RWPE2 (cell line): Measurements from ENCODE around the gene SIRT5.

Source experiments
- ATAC-seq: fragments of 200-7000 bp; cut with Tn5 transposase; 3 replicates; pipeline ENCODE4 v1.9.1; 2021; ENCODE audit warnings: low read depth
- DNase-seq: peaks from one replicate; pipeline ENCODE4 v3.0.0-alpha.2; 2020; ENCODE audit warnings: low spot score
- H3K27ac ChIP-seq: fragments of 450-650 bp; 2 replicates; pipeline ENCODE4 v1.5.1; 2017; ENCODE audit warnings: mild to moderate bottlenecking; ENCODE audit not compliant: poor library complexity, severe bottlenecking
- H3K27me3 ChIP-seq: fragments of 250-450 bp; sonication (Bioruptor Pico); 2 replicates; pipeline ENCODE4 v1.5.1; 2021; ENCODE audit warnings: mild to moderate bottlenecking, moderate library complexity; ENCODE audit not compliant: insufficient read depth, poor library complexity, severe bottlenecking
- H3K36me3 ChIP-seq: fragments of 250-450 bp; sonication (Bioruptor Pico); 2 replicates; pipeline ENCODE4 v1.5.1; 2020; ENCODE audit warnings: low read depth, mild to moderate bottlenecking, moderate library complexity
- H3K4me1 ChIP-seq: fragments of 250-450 bp; sonication (Bioruptor Pico); 2 replicates; pipeline ENCODE4 v1.5.1; 2021; ENCODE audit warnings: mild to moderate bottlenecking, moderate library complexity; ENCODE audit not compliant: insufficient read depth, poor library complexity, severe bottlenecking
- H3K4me3 ChIP-seq: fragments of 250-450 bp; sonication (Bioruptor Pico); 2 replicates; pipeline ENCODE4 v1.5.1; 2021; ENCODE audit warnings: mild to moderate bottlenecking, moderate library complexity; ENCODE audit not compliant: severe bottlenecking
- H3K9me3 ChIP-seq: fragments of 250-450 bp; sonication (Bioruptor Pico); 2 replicates; pipeline ENCODE4 v1.5.1; 2021; ENCODE audit warnings: mild to moderate bottlenecking, moderate library complexity; ENCODE audit not compliant: severe bottlenecking
- TF ChIP-seq, protein P1 (sequence below): fragments of 450-650 bp; IDR thresholded peaks from one replicate; pipeline ENCODE4 v1.5.1; 2017; ENCODE audit warnings: mild to moderate bottlenecking, moderate library complexity; ENCODE audit not compliant: poor library complexity, severe bottlenecking

SIRT5 gene

DNA sequence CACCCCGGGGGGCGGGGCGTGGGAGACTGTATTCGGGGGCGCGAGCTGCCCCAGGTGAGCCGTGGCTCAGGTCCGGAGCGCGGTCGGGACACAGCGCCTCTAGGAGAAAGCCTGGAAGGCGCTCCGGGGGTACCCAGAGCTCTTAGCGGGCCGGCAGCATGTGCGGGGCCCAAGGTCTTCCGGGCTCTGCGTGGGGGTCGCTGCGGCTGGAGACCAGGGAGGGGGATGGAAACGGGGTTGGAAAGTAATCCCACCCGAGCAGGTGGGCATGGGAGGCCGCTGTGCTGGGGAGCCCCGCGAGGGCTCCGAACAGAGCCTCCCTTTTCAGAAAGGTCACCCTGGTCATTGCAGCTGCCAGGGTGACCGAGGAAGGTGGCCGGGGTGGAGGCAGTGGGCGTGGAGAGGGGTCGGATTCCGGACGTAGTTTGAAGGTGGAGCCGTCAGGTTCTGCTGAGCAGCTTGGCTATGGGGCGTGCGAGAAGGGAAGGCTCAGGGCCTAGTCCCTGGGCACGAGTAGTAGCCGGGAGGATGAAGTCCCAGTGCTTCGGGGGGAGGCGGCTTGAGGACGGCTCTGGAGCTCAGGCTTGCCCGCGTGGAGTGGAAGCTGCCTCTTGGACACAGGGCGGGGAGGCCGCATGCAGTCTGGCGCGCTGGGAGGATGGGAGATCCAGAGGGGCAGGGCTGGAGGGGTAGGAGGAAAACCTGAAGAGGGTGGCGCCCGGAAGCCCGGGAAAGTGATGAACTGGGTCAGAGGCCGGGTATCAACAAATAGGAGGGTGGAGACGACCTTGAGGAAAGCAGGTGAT is at the start of gene SIRT5:
Gene SIRT5 (plus strand): TSS at position 31 of the 806 bp plus-strand sequence. CDS start 9,510 bp downstream, outside the sequence.
- Histone ChIP-seq H3K4me3 (peak within 1 kb of the TSS; percentile 63), H3K36me3 (peaks cover 10% of the 10 kb centered on the region), H3K27me3 (no peaks in the 10 kb centered on the region), H3K27ac (peak within 1 kb of the TSS; percentile 90), H3K4me1 (no peaks in the 10 kb centered on the region), H3K9me3 (no peaks in the 10 kb centered on the region)
- DNase-seq: peak; percentile 92
- TF ChIP-seq, protein P1, sequence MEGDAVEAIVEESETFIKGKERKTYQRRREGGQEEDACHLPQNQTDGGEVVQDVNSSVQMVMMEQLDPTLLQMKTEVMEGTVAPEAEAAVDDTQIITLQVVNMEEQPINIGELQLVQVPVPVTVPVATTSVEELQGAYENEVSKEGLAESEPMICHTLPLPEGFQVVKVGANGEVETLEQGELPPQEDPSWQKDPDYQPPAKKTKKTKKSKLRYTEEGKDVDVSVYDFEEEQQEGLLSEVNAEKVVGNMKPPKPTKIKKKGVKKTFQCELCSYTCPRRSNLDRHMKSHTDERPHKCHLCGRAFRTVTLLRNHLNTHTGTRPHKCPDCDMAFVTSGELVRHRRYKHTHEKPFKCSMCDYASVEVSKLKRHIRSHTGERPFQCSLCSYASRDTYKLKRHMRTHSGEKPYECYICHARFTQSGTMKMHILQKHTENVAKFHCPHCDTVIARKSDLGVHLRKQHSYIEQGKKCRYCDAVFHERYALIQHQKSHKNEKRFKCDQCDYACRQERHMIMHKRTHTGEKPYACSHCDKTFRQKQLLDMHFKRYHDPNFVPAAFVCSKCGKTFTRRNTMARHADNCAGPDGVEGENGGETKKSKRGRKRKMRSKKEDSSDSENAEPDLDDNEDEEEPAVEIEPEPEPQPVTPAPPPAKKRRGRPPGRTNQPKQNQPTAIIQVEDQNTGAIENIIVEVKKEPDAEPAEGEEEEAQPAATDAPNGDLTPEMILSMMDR: no peak
- peak; percentile 88 for ATAC-seq

DNA sequence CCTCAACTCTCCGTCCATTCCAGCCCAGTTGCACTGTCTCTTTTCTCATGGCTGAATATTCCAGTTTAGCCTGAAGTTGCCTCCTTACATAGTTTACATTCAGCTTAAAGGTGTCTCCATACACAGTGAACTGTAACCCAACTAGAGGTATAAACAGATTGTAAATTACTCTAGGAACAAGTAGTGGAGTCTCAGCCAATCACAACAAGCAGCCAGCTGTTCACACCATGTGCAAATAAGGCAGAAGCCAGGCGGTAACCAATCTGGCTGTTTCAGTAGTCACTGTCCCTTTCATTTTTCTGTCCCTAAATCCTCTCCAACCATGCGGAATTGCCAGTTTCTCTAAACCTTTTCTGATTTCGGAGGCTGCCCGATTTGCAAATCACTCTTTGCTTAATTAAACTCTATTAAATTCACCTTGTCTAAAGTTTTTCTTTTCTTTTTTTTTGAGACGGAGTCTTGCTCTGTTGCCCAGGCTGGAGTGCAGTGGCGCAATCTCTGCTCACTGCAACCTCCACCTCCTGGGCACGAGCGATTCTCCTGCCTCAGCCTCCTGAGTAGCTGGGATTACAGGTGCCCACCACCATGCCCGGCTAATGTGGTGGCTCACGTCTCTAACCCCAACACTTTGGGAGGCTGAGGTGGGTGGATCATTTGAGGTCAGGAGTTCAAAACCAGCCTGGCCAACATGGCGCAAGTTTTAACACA is 49.4 kb upstream of the SIRT5 start:
- H3K36me3 ChIP-seq: no peaks in the 10 kb centered on the region
- ATAC-seq (no peak), DNase-seq (no peak)
- TF ChIP-seq, protein P1: no peak
- no peak overlapping the region for H3K27ac ChIP-seq
- H3K4me1 ChIP-seq: peaks cover 29% of the 10 kb centered on the region
- no peaks in the 10 kb centered on the region for H3K27me3 ChIP-seq
- H3K9me3 ChIP-seq: no peaks in the 10 kb centered on the region
- H3K4me3 ChIP-seq: no peak overlapping the region

DNA sequence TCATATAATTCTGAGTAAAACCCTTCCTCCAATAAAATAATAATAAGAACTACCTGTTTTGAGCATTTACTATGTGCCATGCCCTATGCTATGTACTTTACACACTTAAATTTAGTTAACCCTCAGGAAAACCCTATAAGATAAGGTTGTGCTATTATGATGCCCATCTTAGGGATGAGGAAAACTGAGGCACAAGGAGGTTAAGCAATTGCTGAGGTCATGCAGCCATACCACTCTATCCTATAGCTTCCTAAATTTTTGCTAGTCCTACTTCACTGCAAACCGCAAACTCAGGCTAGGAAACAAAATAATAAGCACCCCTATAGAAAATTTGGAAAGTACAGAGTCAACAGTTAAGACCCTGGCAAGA is 48.1 kb upstream of the SIRT5 start:
- H3K27me3 ChIP-seq: no peaks in the 10 kb centered on the region
- H3K36me3 ChIP-seq: no peaks in the 10 kb centered on the region
- peak overlapping the region; percentile 49 for H3K27ac ChIP-seq
- H3K9me3 ChIP-seq: no peaks in the 10 kb centered on the region
- DNase-seq: no peak
- ATAC-seq: no peak
- TF ChIP-seq, protein P1: no peak
- no peak overlapping the region for H3K4me3 ChIP-seq
- H3K4me1 ChIP-seq: peaks cover 29% of the 10 kb centered on the region

DNA sequence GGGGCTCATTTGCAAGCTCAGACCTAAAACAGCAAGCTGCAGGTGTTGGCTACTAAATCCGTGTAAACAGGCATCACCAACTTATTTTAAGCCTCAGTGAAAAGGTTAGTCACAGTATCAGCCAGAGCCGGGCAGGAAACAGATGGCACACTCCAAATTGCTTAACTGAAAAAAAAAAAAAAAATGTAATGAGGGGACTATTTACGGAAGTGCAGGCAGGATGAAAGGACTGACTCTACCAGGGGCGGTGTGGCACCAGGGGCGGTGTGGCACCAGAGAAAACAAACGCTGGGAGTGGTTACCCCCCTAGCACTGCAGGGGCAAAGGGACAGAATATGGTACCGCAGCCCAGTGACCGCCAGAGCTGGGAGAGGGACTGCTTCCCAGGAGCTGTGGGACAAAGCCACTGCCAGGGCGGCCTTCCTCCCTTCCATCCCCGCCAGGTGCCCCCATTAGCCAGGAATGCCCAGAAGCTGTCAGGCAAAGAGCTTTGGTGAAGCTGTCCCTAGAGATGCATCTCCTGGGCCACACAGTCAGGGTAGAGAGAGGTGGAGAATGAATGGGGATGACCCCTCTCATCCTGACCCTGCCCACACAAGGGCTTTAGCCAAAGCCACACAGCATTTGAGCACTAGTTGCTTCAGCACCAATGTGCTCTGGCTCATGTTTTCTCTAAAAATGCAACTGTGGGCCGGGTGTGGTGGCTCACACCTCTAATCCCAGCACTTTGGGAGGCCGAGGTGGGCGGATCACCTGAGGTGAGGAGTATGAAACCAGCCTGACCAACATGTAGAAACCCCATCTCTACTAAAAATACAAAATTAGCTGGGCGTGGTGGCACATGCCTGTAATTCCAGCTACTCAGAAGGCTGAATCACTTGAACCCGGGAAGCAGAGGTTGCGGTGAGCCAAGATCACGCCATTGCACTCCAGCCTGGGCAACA is 47.4 kb upstream of the SIRT5 start:
- TF ChIP-seq, protein P1: no peak
- peak overlapping the region; percentile 49 for H3K27ac ChIP-seq
- H3K36me3 ChIP-seq: no peaks in the 10 kb centered on the region
- no peaks in the 10 kb centered on the region for H3K27me3 ChIP-seq
- DNase-seq (no peak), ATAC-seq (peak; percentile 59)
- H3K9me3 ChIP-seq: no peaks in the 10 kb centered on the region
- no peak overlapping the region for H3K4me3 ChIP-seq
- peaks cover 25% of the 10 kb centered on the region for H3K4me1 ChIP-seq
